HEK293T (cell line): ENCODE measurements around the gene HNRNPK.

ENCODE experiments used
- ELF4 ChIP-seq: fragments of 450-650 bp; IDR thresholded peaks from 2 replicates; pipeline ENCODE4 v1.6.1; 2017; ENCODE audit warnings: antibody characterized with exemption
- SP1 ChIP-seq: fragments of 450-650 bp; IDR thresholded peaks from 2 replicates; pipeline ENCODE4 v1.6.1; 2017

DNA sequence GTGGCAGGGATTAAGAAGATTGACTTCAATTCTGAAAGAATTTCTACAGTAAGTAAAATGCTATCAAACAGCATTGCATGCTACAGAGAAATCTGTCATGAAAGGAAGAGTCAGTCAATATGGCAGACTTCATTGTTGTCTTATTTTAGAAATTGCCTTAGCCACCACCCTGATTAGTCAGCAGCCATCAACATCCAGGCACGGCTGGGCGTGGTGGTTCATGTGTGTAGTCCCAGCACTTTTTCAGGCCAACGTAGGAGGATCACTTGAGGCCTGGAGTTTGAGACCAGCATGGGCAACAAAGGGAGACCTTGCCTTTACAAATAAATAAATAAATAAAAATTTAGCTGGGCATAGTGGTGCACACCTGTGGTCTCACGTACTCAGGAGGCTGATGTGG lies 47.2 kb upstream of the HNRNPK start:
- TF ChIP-seq SP1, result no peak
- no peak for TF ChIP-seq ELF4
